ENCODE data around the gene STIM1. TPM values are rescaled to one million over a fixed set of nuclear protein-coding genes. Genes with fewer than 3 reads are reported as not detected.
A peak's percentile ranks its signal among the peaks of the same experiment; 100 is the strongest.

The STIM1 gene
- total RNA-seq, 2 experiments from 2014 or later = 111 to 113 TPM

GRCh38 chr11:3841426-3842350 lies 13.8 kb upstream of the STIM1 start:
- H3K4me1 Mint-ChIP-seq = peaks cover 44% of the 10 kb centered on the region
- peak; percentile 93 for DNase-seq
- POLR2A ChIA-PET = interaction anchor here (0.7 to 19.7 kb wide), 35 partner anchors 11 to 853 kb away, joined by 3 to 639 read pairs (median 7); partner anchors contain the start of genes NUP98, PGAP2, RRM1 and STIM1

DNA sequence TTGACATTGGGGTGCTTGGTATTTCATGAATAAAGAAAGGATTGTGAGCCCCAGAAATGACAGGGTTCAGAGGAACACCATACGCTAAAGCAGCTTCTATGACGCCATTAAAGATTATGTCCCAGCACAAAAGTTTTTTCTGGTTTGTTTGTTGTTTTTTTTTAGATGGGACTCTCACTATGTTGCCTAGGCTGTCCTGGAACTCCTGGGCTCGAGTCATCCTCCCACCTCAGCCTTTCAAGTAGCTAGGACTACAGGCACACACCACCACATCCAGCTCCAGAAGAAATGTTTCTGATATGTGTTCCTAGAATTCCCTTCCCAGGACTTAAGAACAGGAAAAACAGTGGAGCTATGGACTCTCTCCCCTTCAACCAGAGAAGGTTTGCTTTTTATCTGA lies 12.1 kb upstream of the STIM1 start:
- H3K4me1 Mint-ChIP-seq = peaks cover 29% of the 10 kb centered on the region
- ChIA-PET POLR2A (interaction anchor here (1.3 to 19.7 kb wide), 2 partner anchors 12 to 242 kb away, joined by 4 to 639 read pairs; partner anchors contain the start of gene STIM1), CTCF (interaction anchor here (0.6 to 19.4 kb wide), 4 partner anchors 8 to 226 kb away, joined by 4 to 554 read pairs (median 233); partner anchors contain the start of gene STIM1)
- no peak for DNase-seq
- H3K9me3 Mint-ChIP-seq = no peaks in the 10 kb centered on the region
- H3K27ac Mint-ChIP-seq = no peak overlapping the region
- H3K27me3 Mint-ChIP-seq = no peaks in the 10 kb centered on the region
- H3K36me3 Mint-ChIP-seq (ENCODE audit: low read depth) = peaks cover 18% of the 10 kb centered on the region
- H3K4me3 Mint-ChIP-seq = no peak overlapping the region

More at GRCh38 chr11:3841426-3842350, 13.8 kb upstream of the STIM1 start:
- no peaks in the 10 kb centered on the region for H3K9me3 Mint-ChIP-seq
- peaks cover 32% of the 10 kb centered on the region for H3K36me3 Mint-ChIP-seq (ENCODE audit: low read depth)
- H3K4me3 Mint-ChIP-seq = peak overlapping the region; percentile 90
- H3K27me3 Mint-ChIP-seq = no peaks in the 10 kb centered on the region
- CTCF ChIA-PET = interaction anchor here (0.6 to 19.4 kb wide), 33 partner anchors 9 to 255 kb away, joined by 3 to 554 read pairs (median 4); partner anchors contain the start of genes NUP98, PGAP2, RRM1 and STIM1
- H3K27ac Mint-ChIP-seq = peak overlapping the region; percentile 96

DNA sequence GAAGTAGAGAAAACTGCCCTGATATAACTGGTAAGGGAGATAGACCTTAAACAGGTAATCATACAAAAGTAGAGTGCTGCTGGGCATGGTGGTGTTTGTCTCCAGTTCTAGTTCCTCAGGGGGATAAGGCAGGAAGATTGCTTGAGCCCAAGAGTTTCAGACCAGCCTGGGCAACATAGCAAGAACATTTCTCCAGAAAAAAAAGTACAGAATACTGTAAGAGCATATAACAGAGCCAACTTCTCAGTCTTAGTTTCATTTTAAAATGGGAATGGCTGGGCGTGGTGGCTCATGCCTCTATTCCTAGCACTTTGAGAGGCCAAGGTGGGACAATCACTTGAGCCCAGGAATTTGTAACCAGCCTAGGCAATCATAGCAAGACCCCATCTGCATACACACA lies 10.2 kb upstream of the STIM1 start:
- no peak overlapping the region for H3K4me3 Mint-ChIP-seq

GRCh38 chr11:3845670-3846069 lies 9.8 kb upstream of the STIM1 start:
- Mint-ChIP-seq H3K4me3 (no peak overlapping the region), H3K27ac (no peak overlapping the region), H3K4me1 (peaks cover 24% of the 10 kb centered on the region), H3K27me3 (peaks cover 3% of the 10 kb centered on the region), H3K36me3 (ENCODE audit: low read depth) (no peaks in the 10 kb centered on the region), H3K9me3 (no peaks in the 10 kb centered on the region)
- ChIA-PET POLR2A (interaction anchor here (1.0 to 19.7 kb wide), 3 partner anchors 9 to 10 kb away, joined by 3 to 639 read pairs (median 3); partner anchors contain the start of gene STIM1), CTCF (interaction anchor here (17.4 to 19.4 kb wide), 2 partner anchors 6 to 224 kb away, joined by 461 to 554 read pairs; partner anchors contain the start of gene STIM1)
- no peak for DNase-seq

More for the DNA sequence above, 10.2 kb upstream of the STIM1 start:
- Mint-ChIP-seq H3K9me3 (no peaks in the 10 kb centered on the region), H3K36me3 (ENCODE audit: low read depth) (no peaks in the 10 kb centered on the region), H3K4me1 (peaks cover 24% of the 10 kb centered on the region), H3K27ac (no peak overlapping the region), H3K27me3 (peaks cover 3% of the 10 kb centered on the region)
- CTCF ChIA-PET = interaction anchor here (2.1 to 19.4 kb wide), 3 partner anchors 7 to 224 kb away, joined by 5 to 554 read pairs (median 461); partner anchors contain the start of gene STIM1
- no peak for DNase-seq
- POLR2A ChIA-PET = interaction anchor here (1.0 to 19.7 kb wide), 2 partner anchors 9 to 10 kb away, joined by 3 to 639 read pairs; partner anchors contain the start of gene STIM1

DNA sequence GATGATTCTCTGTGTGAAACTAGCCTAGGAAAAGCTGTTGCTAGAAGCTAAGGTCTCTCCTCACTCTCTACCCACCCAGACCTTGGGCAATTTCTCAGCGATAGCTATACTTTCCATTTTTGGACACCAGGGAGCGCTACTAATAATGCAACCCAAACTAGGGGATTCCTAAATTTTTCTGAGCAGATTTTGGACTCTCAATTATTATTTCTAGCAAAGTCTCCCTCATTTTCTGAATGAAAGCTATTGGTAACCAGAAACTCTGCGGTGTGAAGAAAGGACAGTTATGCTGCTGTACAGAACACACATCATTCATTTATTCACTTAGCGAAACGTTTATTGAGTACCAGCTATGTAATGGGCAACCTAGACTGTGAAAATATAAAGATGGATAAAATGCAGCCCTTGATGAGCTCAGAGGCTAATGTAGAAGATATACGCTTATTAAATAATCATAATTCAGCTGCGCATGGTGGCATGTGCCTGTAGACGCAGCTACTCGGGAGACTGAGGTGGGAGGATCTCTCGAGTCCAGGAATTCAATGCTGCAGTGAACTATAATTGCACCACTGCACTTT lies 6.1 kb upstream of the STIM1 start:
- ChIA-PET POLR2A (interaction anchor here (0.7 to 19.7 kb wide), 10 partner anchors 5 to 248 kb away, joined by 3 to 639 read pairs (median 4); partner anchors contain the start of genes RHOG and STIM1), CTCF (interaction anchor here (0.7 to 19.4 kb wide), 35 partner anchors 10 to 256 kb away, joined by 3 to 554 read pairs (median 4); partner anchors contain the start of gene RHOG)
- peak; percentile 48 for DNase-seq
- Mint-ChIP-seq H3K4me3 (no peak overlapping the region), H3K4me1 (peaks cover 33% of the 10 kb centered on the region), H3K27ac (no peak overlapping the region), H3K27me3 (peaks cover 3% of the 10 kb centered on the region), H3K9me3 (no peaks in the 10 kb centered on the region), H3K36me3 (ENCODE audit: low read depth) (no peaks in the 10 kb centered on the region)

GRCh38 chr11:3853545-3853842 lies 2.0 kb upstream of the STIM1 start:
- Mint-ChIP-seq H3K4me1 (peaks cover 45% of the 10 kb centered on the region), H3K36me3 (ENCODE audit: low read depth) (peaks cover 24% of the 10 kb centered on the region), H3K27ac (peak overlapping the region; percentile 100), H3K27me3 (peaks cover 3% of the 10 kb centered on the region), H3K4me3 (peak overlapping the region; percentile 82), H3K9me3 (no peaks in the 10 kb centered on the region)
- POLR2A ChIA-PET = interaction anchor here (1.1 to 15.0 kb wide), 20 partner anchors 13 to 249 kb away, joined by 3 to 639 read pairs (median 12); partner anchors contain the start of genes NUP98, PGAP2, RHOG and RRM1
- CTCF ChIA-PET = interaction anchor here (1.0 to 19.4 kb wide), 24 partner anchors 10 to 255 kb away, joined by 3 to 554 read pairs (median 16); partner anchors contain the start of genes PGAP2, RHOG and RRM1
- no peak for DNase-seq

DNA sequence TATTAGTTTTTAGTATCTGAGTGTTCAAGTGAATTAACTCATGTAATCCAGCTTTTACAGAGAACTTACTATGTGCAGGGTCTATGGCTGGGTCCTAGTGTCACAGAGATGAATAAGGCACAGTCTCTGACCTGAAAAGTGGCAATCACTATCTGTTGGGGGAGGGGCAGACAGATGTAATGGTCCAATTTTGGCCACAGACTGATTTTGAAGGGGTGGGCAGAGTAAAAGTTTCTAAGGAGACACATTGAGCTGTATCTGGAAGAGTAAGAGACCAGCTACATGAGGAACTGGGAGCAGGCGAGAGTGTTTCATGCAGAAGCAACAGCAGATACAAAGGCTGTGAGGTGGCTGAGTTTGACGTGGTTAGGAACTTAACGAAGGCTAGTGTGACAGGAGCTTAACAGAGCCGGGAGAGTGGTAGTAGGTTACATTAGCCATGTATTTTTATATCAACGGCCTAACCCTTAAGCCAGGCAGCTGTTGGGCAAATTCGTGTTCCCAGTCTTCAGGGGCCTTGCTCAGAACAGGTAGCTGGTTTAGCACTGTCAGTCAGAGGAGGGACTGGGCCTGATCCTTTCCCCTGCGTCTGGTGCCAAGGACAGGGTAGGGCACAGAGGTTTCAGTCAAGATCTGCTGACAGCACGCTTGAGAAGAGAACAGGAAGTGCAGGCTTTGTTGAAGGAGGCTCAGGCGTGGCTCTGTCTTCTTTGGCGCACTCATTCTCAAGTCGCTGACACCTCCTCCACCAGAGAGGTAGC lies 1.4 kb upstream of the STIM1 start:
- peaks cover 2% of the 10 kb centered on the region for H3K27me3 Mint-ChIP-seq
- peak; percentile 81 for DNase-seq
- peak overlapping the region; percentile 100 for H3K27ac Mint-ChIP-seq
- peak overlapping the region; percentile 82 for H3K4me3 Mint-ChIP-seq
- H3K4me1 Mint-ChIP-seq = peaks cover 49% of the 10 kb centered on the region
- no peaks in the 10 kb centered on the region for H3K9me3 Mint-ChIP-seq
- ChIA-PET CTCF (interaction anchor here (0.6 to 19.4 kb wide), 56 partner anchors 9 to 280 kb away, joined by 3 to 554 read pairs (median 8); partner anchors contain the start of genes NUP98, PGAP2, RHOG and RRM1), POLR2A (interaction anchor here (0.7 to 15.0 kb wide), 45 partner anchors 13 to 279 kb away, joined by 3 to 639 read pairs (median 6); partner anchors contain the start of genes NUP98, PGAP2, RHOG and RRM1)
- H3K36me3 Mint-ChIP-seq (ENCODE audit: low read depth) = peaks cover 27% of the 10 kb centered on the region

DNA sequence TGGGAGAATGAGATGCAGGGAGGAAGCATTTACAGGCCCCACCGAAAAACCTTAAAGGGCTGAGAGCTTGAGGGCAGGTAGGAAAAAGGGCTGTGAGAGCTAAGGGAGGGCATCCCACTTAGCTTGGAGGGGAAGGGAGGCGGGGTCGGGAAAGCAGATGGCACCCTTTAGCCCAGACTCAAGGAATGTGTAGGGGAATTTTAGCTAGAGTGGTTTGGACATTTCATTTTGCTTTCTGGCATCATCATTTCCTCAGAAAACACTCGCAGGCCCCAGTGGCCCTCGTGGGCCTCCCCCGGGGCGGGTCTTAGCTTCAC lies 846 bp upstream of the STIM1 start:
- peaks cover 50% of the 10 kb centered on the region for H3K4me1 Mint-ChIP-seq
- DNase-seq = no peak
- peaks cover 30% of the 10 kb centered on the region for H3K36me3 Mint-ChIP-seq (ENCODE audit: low read depth)
- POLR2A ChIA-PET = interaction anchor here (0.7 to 15.0 kb wide), 50 partner anchors 14 to 278 kb away, joined by 3 to 639 read pairs (median 6); partner anchors contain the start of genes NUP98, PGAP2, RHOG and RRM1
- peak overlapping the region; percentile 100 for H3K27ac Mint-ChIP-seq
- CTCF ChIA-PET = interaction anchor here (0.6 to 19.4 kb wide), 56 partner anchors 8 to 280 kb away, joined by 3 to 554 read pairs (median 8); partner anchors contain the start of genes NUP98, PGAP2, RHOG and RRM1
- H3K4me3 Mint-ChIP-seq = peak overlapping the region; percentile 82
- H3K27me3 Mint-ChIP-seq = no peaks in the 10 kb centered on the region
- H3K9me3 Mint-ChIP-seq = no peaks in the 10 kb centered on the region

- CTCF ChIA-PET = interaction anchor here (0.8 to 19.4 kb wide), 35 partner anchors 18 to 243 kb away, joined by 3 to 554 read pairs (median 10); partner anchors contain the start of genes NUP98, PGAP2, RHOG and RRM1
- H3K36me3 Mint-ChIP-seq (ENCODE audit: low read depth) = peaks cover 33% of the 10 kb centered on the region
- H3K9me3 Mint-ChIP-seq = no peaks in the 10 kb centered on the region
- H3K4me1 Mint-ChIP-seq = peaks cover 63% of the 10 kb centered on the region
- DNase-seq = peak; percentile 67
- H3K27me3 Mint-ChIP-seq = no peaks in the 10 kb centered on the region
- peak overlapping the region; percentile 94 for H3K27ac Mint-ChIP-seq
- POLR2A ChIA-PET = interaction anchor here (0.9 to 15.0 kb wide), 28 partner anchors 15 to 238 kb away, joined by 3 to 639 read pairs (median 11); partner anchors contain the start of genes NUP98, PGAP2, RHOG and RRM1
- peak overlapping the region; percentile 97 for H3K4me3 Mint-ChIP-seq
Measured at GRCh38 chr11:3855808-3856491, 486 bp downstream of the STIM1 start.

- Mint-ChIP-seq H3K27ac (peak overlapping the region; percentile 94), H3K4me3 (peak overlapping the region; percentile 97), H3K9me3 (no peaks in the 10 kb centered on the region), H3K4me1 (peaks cover 68% of the 10 kb centered on the region), H3K27me3 (no peaks in the 10 kb centered on the region), H3K36me3 (ENCODE audit: low read depth) (peaks cover 36% of the 10 kb centered on the region)
- POLR2A ChIA-PET = interaction anchor here (0.6 to 15.0 kb wide), 9 partner anchors 14 to 237 kb away, joined by 4 to 639 read pairs (median 27); partner anchors contain the start of genes RHOG and RRM1
- DNase-seq = no peak
- CTCF ChIA-PET = interaction anchor here (1.0 to 19.4 kb wide), 11 partner anchors 15 to 231 kb away, joined by 3 to 554 read pairs (median 16); partner anchors contain the start of gene RHOG
Measured at GRCh38 chr11:3856856-3857553, 1.5 kb downstream of the STIM1 start.

All from activated CD4-positive, alpha-beta memory T cell treated with anti-CD3 and anti-CD28 coated beads, Interleukin-2, amount 10 ng/mL, durations not matched to agents 7 days and 5 days (primary cell).